GM18511 (cell line): ENCODE data around the gene TSPEAR.
"Not testable (repeated sequence)": the region's sequence is repeated elsewhere in the genome, so short reads cannot be mapped to it uniquely, and the experiment has no call there.

Source experiments
- ATAC-seq: cut with Tn5 transposase; IDR thresholded peaks from one replicate; pipeline ENCODE4 v1.9.1; 2021; ENCODE audit warnings: mild to moderate bottlenecking, moderate library complexity; ENCODE audit not compliant: unreplicated experiment

TSPEAR gene

GRCh38 chr21:44686843-44687561, 24.4 kb downstream of the TSPEAR start:
- ATAC-seq, result no peak

- no peak for ATAC-seq
Observed at GRCh38 chr21:44686000-44686781, 25.2 kb downstream of the TSPEAR start.

- not testable (repeated sequence) for ATAC-seq
Observed at GRCh38 chr21:44685050-44685449, 26.3 kb downstream of the TSPEAR start.

- no peak for ATAC-seq
Observed at GRCh38 chr21:44684483-44684882, 26.9 kb downstream of the TSPEAR start.

GRCh38 chr21:44684077-44684476, 27.3 kb downstream of the TSPEAR start:
- ATAC-seq, result no peak

- no peak for ATAC-seq
Observed at GRCh38 chr21:44682580-44683151, 28.7 kb downstream of the TSPEAR start.

GRCh38 chr21:44681861-44682579, 29.4 kb downstream of the TSPEAR start, which contains the start of gene KRTAP12-1:
Gene KRTAP12-1, minus strand, starts transcription at chr21:44682163. Its CDS starts 40 bp downstream, at chr21:44682123.
- no peak for ATAC-seq

- ATAC-seq, result no peak
Observed at GRCh38 chr21:44681152-44681551, 30.2 kb downstream of the TSPEAR start.

- ATAC-seq, result no peak
Observed at GRCh38 chr21:44677881-44678280, 33.5 kb downstream of the TSPEAR start.

- no peak for ATAC-seq
Observed at GRCh38 chr21:44671911-44672310, 39.5 kb downstream of the TSPEAR start.

- ATAC-seq, result no peak
Observed at GRCh38 chr21:44670642-44671432, 40.5 kb downstream of the TSPEAR start.

- no peak for ATAC-seq
Observed at GRCh38 chr21:44667612-44668011, 43.8 kb downstream of the TSPEAR start.

GRCh38 chr21:44666401-44667320, 44.7 kb downstream of the TSPEAR start, which contains the start of gene KRTAP12-2:
Gene KRTAP12-2, minus strand, starts transcription at chr21:44666927. Its CDS starts 41 bp downstream, at chr21:44666886.
- ATAC-seq, result no peak

- ATAC-seq, result no peak
Observed at GRCh38 chr21:44664691-44665090, 46.7 kb downstream of the TSPEAR start.

- ATAC-seq, result not testable (repeated sequence)
Observed at GRCh38 chr21:44661567-44661966, 49.8 kb downstream of the TSPEAR start.

- no peak for ATAC-seq
Observed at GRCh38 chr21:44658913-44659595, 52.3 kb downstream of the TSPEAR start.

GRCh38 chr21:44658541-44658910, 52.8 kb downstream of the TSPEAR start:
- no peak for ATAC-seq

- no peak for ATAC-seq
Observed at GRCh38 chr21:44657635-44658540, 53.5 kb downstream of the TSPEAR start, which contains the start of gene KRTAP12-3. Gene KRTAP12-3, plus strand, starts transcription at chr21:44657932. Its CDS starts 48 bp downstream, at chr21:44657980.
